NAMALWA (cell line): ENCODE measurements around the gene EPS8L3.
"Not testable (repeated sequence)": the region's sequence is repeated elsewhere in the genome, so short reads cannot be mapped to it uniquely, and the experiment has no call there.

Experiments used
- DNase-seq: peaks from one replicate; pipeline ENCODE4 v3.0.0-alpha.2; 2015; ENCODE audit warnings: low spot score

Gene EPS8L3

DNA sequence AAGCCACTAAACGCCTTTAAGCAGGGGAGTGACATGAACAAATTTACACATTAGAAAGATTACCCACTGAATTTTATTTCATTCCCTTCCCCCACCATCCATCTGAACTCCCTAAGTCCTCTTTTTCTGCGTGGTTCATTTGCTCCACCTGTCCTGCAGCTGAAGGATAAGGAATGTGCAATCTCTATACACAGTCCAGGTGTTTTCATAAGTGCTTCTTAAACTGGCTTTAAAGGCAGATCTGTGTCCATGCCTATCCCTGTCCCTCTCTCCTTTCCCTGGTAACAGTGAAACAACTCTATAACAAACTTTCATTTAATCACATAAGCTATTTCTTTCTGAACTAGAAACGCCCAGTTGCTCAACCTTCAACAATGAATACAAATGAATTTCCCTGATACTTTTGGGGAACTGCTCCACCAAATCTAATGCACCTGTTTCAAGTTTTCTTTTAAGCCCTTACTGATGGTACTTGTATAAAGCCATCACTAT lies 31.3 kb downstream of the EPS8L3 start:
- no peak for DNase-seq

DNA sequence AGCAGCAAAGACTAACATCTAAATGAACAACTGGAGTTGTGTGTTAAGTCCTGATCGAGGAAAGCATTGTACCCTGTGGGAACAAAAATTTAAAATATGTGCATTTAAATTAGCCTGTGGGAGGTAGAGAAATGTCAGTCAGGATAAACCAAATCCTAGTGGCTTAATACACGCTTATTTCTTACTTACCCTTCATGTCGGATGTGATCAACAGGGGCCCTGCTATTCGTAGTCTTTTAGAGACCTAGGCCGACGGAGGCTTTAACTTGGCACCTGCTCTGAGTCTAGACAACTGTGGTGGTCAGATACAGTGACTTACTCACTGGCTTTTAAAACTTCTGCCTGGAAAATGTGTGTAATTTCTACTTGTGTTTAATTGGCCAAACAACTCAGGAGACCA lies 33.1 kb downstream of the EPS8L3 start:
- no peak for DNase-seq

DNA sequence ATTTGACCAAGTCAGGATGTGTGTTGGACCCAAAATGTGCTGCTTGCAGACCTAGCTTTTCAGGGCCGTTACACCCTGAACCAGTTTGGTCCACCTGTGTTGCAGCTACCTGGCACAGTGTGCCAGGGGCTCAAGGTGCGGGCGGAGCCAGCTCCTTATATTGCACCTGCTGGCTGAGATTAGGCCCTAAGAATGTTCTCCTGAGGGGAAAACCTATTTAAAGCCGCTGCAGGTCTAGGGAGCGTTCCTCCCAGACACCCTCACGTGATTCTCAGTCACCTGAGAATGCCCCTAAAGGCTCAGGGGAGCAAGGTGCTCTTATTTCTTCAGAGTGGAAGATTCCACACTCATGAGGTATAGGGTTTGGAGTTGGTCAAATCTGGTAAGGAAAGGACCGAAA lies 34.9 kb downstream of the EPS8L3 start:
- DNase-seq, result no peak

DNA sequence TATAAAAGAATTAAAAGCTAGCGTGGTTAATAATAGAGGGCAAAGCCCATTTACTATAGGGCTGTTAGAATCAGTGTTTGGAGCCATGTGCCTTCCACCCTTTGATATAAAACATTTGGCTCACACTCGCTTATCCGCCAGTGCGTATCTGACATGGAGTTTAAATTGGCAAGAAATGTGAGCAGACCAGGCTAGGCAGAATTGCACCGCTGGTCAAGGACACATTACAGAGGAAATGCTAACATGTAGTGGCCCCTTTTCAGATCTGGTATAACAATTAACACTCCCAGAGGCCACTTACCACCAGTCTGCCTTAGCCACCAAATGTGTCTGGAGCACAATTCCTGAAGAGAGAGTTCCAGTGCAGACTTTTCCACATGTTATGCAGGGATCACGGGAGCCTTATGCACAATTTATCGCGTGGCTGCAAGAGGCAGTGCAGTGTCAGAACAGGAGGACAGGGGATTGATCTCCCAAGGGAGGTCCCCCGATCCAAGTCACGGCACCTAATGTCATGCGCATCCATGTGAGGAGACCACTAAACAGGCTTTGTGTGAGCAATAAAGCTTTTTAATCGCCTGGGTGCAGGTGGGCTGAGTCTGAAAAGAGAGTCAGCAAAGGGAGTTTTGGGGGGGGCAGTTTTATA lies 36.9 kb downstream of the EPS8L3 start:
- no peak for DNase-seq

DNA sequence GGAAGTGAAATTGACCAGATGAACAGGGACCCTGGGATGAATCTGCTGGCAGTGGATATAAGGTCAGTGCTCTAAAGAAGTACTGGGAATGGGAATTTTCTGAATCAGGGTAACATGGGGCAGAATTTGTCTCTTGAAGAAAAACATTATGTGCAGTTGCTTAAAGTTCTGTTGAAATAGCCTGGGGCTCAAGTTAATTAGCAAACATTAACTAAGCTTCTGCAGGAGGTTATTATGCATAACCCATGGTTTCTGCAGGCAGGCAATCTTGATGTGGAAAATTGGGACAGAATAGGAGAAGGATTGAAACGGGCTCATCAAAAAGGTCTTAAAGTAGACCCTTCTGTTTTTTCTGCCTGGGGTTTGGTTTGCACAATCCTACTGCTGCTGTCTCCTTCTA lies 37.7 kb downstream of the EPS8L3 start:
- no peak for DNase-seq

DNA sequence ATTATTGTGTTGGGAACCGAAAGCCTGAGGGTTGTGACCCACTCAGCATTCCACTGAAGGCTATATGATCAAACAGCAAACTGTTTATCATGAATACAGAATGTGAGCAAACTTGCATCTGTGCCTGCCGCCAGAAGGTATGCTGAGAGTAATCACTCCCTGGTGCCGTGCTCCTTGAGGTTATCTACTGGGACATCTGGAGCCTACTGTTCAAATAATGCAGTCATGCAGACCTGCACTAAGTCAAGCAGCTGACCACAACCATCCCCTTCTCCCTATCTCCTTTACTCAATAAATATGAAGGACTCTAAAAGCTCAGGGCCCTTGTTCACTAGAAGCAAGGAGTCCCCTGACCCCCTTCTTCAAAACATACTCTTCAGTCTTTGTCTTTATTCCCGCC lies 38.2 kb downstream of the EPS8L3 start:
- DNase-seq, result no peak

GRCh38 chr1:109724933-109725332 lies 38.8 kb downstream of the EPS8L3 start:
- no peak for DNase-seq

DNA sequence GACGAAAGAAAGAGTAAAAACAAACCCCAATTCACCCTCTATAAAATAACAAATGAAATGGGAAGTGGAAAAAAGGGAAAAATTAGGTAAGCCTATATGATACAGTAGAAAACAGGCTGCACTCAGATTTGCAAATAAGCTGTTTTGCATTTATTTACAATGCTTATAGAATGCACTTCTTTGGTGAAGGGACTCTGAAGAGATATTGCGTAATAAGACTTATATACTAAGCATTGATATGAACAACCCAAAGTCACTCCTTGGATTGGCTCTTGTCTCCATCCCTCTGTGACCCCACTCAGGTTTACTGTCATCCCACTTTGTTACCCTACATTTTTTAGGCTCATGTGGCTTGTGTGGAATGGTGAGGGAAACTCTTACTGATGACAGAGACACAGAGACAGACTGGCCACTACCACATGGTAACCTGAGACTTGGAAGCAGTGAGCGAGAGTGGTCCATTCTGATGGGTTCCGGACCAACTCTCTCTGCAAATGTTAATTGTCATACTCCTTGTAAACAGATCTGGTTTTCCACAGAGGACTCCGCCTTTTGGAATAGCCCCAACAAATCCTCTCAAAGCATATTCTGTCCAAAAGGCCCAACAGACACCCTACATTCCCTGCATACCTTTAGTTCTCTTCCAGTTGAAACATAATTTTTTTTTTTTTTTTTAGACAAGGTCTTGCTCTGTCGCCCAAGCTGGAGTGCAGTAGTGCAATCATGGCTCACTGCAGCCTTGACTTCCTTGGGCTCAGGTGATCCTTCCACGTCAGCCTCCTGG lies 40.6 kb downstream of the EPS8L3 start:
- no peak for DNase-seq

DNA sequence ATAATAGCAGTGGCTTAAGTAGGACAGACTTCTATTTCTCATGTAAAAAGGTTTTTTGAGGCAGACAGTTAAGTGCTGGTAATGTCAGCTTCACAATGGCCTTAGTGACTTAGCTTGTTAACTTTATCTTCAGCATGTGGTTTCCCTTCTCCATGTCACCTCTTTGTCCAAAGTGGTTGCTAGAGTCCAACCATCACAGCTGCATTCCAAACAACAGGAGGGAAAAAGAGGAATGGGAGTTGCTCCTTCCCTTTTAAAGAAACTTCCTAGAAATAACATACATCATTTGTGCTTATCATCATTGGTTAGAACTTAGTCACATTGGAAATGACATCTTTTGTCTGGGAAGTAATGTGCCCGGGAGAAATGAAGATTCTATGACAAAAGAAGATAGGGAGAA lies 41.8 kb downstream of the EPS8L3 start:
- DNase-seq, result no peak

DNA sequence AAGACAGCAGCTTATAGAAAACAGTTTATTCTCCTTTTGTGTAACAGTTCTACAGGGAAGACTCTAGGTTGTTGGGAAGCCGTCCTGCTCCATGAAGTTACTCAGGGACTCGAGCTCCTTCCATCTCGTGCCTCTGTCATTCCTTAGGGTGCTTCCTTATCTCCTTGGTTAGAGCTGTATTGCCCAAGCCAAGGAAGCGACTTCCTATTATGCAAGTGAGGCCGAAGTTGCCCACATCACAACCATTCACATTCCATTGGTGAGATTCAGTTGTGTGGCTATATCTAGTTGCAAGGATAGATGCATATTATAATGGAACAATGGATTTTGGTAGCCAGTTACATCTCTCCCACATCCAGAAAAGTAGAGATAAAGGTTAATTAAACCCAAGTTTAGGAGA lies 42.7 kb downstream of the EPS8L3 start:
- DNase-seq, result no peak

GRCh38 chr1:109719337-109719837 lies 44.3 kb downstream of the EPS8L3 start:
- DNase-seq, result no peak

DNA sequence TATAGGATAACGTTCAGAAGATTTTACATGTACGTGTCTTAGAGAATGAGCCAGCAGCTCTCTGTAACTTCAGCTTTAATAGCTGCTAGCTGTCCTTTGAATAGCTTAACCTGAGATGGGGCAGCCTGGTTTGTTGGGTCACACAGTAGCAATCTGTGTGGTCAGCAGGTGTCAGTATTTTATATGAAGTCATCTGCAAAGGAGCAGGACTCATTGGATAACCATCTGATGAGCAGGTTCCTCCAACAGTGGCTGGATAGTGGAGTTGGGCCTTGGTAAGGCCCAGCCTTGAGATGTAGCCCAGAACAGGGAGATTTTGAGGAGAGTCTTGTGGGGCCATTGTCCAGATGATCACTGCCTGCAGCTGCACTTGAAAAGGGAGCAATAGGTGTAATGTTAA lies 45.2 kb downstream of the EPS8L3 start:
- DNase-seq, result no peak

- no peak for DNase-seq
These were observed 46.0 kb downstream of the EPS8L3 start for GRCh38 chr1:109717729-109718128.

GRCh38 chr1:109716570-109717090 lies 47.1 kb downstream of the EPS8L3 start:
- no peak for DNase-seq

DNA sequence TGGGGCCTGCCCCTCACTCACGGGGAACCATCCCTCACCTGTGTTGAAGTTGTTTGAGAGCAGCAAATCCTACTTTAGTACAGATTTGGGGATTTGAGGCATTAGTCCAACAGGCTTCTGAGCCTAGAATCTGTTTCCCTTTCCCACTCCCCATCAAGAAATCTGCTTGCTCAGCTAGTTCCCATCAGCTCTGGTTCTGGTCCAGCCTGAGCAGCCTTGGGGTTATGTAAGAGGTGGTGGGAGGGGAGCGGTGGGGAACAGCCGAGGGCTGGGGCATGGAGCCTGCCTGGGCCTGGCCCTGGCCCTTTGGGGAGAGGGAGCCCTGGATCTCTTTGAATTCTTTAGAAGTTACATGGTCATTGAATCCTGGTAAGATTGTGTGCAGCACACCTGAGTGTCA lies 47.6 kb downstream of the EPS8L3 start:
- no peak for DNase-seq

- no peak for DNase-seq
These were observed 48.9 kb downstream of the EPS8L3 start for GRCh38 chr1:109714661-109715372.

DNA sequence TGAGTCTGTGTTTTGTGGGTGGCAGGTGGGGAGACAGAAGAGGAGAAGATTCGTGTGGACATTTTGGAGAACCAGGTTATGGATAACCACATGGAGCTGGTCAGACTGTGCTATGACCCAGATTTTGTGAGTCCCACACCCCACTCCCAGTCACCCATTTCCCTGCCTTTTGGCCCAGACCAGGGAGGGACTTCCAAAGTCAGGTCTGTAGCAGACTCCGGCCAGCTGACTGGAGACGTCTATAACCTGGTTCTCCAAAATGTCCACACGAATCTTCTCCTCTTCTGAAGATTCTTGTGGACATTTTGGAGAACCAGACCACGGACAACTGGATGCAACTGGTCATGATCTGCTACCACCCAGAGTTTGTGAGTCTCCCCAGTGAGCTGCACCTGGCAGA lies 50.1 kb downstream of the EPS8L3 start:
- DNase-seq, result no peak

DNA sequence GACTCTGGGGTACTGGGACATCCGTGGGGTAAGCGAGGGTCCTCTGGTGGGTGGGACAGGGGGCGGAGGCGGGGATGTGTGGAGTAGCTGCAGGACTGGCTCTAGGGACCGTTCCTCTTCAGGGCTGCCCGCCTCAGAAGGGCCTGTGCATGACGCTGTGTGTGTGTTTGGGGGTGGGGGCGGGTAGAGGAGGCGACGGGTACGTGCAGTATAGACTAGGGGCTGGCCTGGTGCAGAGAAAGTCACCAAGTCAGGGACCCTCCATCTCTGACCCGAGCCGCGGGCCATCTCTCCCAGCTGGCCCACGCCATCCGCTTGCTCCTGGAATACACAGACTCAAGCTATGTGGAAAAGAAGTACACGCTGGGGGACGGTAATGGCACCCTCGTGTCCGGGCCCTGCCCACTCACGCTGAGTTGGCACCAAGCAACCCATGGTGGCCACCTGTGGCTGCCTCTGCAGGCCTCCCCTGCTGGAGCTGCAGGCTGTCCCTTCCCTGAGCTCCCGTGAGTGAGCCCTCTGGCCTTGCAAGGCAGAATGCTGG lies 51.3 kb downstream of the EPS8L3 start:
- no peak for DNase-seq

DNA sequence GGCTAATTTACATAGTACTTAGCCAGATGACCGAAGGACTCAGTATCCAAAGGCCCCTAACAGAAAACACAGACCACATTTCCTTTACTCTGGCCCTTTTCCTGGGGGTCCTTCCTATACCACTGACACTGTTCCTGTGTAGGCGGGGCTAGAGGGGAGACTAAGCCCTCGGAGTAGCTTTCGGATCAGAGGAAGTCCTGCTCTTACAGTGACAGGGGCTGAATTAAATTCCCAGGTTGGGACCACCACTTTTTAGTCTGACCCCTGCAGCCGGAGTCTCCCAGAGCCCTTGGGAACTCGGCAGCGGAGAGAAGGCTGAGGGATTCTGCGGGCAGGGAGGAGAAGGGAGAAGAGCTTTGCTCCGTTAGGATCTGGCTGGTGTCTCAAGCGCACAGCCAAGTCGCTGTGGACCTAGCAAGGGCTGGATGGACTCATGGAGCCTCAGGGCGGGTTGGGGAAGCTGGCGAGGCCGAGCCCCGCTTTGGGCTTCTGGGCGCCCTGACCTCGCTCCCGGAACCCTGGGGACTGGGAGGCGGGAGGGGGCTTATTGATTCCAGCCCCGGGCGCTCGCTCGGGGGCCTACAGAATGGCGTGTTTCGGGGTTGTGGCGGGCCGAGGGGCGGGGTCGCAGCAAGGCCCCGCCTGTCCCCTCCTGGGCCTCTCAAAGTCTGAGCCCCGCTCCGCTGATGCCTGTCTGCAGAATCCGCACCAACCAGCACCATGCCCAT lies 52.0 kb downstream of the EPS8L3 start, which contains the start of gene GSTM5:
Gene GSTM5 (plus strand): TSS at position 659 of the 728 bp plus-strand sequence. CDS start 62 bp downstream, at position 721.
- not testable (repeated sequence) for DNase-seq

DNA sequence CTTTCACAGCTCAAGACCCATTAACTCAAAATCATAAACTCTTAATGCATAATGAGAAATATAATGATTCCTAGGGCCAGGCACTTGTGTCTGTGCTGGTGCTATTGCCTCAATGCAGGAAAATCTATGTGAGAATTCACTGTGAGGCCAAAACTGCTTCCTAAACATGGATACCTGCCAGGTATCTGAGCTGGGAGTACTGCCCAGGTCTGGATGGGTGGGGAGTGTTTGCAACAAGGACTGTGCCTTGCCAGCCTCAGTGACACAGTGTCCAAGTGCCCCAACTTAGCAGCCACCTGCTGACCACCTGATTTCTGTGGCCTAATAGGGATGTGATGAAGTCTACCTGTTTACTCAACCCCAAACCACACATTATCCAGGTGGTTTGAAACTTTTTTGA lies 53.9 kb downstream of the EPS8L3 start:
- DNase-seq, result not testable (repeated sequence)

DNA sequence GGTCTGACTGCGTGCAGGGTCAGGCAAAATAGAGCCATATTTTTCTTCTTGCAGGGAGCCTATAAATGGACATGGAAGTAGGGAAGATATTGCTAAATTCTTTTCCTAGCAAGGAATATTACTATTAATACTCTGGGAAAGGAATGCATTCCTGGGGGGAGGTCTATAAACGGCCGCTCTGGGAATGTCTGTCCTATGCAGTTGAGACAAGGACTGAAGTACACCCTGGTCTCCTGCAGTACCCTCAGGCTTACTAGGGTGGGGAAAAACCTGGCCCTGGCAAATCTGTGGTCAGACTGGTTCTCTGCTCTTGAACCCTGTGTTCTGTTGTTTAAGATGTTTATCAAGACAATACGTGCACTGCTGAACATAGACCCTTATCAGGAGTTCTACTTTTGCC lies 54.8 kb downstream of the EPS8L3 start:
- not testable (repeated sequence) for DNase-seq
